Sigmoid colon (tissue), 4 donors: ENCODE results near the gene PIK3CD.

Experiments
- EP300 ChIP-seq, 4 donors: sonication (generic); formaldehyde crosslinking; IDR thresholded peaks; one replicate each; pipeline ENCODE4 v1.6.1; 2017; ENCODE audit warnings: antibody characterized with exemption in 4 of 4
- POLR2A ChIP-seq, 2 donors: fragments of 450-650 bp; IDR thresholded peaks; one replicate each; pipeline ENCODE4 v1.6.1; 2016; ENCODE audit warnings: antibody characterized with exemption in 2 of 2, mild to moderate bottlenecking in 2 of 2, moderate library complexity in 2 of 2
- TF ChIP-seq, protein P1 (sequence below), 4 experiments: fragments of 450-650 bp in 3 of 4; fragments of 200-600 bp in 1 of 4; IDR thresholded peaks; one replicate each; pipeline ENCODE4 v1.5.1; 2016 to 2019; ENCODE audit warnings: antibody characterized with exemption in 4 of 4, mild to moderate bottlenecking in 3 of 4, moderate library complexity in 2 of 4

DNA sequence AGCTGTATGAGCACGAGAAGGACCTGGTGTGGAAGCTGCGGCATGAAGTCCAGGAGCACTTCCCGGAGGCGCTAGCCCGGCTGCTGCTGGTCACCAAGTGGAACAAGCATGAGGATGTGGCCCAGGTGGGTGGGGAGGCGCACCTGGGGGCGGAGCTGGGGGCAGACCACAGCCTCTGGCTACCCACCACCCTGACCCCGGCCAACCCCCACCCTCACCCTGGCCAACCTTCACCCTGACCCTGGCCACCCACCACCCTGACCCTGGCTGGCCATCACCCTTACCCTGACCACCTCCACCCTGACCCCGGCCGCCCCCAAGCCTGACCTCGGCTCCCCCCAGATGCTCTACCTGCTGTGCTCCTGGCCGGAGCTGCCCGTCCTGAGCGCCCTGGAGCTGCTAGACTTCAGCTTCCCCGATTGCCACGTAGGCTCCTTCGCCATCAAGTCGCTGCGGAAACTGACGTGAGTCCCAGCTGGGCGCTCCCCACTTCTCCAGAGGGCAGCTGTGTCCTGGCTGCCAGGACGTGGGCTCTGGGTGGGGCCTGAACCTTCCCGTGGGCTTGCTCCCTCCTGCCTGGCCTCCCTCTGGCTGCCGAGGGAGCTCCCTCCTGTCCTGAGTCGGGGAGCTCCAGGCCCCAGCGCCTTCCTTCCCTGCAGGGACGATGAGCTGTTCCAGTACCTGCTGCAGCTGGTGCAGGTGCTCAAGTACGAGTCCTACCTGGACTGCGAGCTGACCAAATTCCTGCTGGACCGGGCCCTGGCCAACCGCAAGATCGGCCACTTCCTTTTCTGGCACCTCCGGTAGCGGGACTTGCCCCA is 69.5 kb downstream of the PIK3CD start:
- TF ChIP-seq, protein P1, sequence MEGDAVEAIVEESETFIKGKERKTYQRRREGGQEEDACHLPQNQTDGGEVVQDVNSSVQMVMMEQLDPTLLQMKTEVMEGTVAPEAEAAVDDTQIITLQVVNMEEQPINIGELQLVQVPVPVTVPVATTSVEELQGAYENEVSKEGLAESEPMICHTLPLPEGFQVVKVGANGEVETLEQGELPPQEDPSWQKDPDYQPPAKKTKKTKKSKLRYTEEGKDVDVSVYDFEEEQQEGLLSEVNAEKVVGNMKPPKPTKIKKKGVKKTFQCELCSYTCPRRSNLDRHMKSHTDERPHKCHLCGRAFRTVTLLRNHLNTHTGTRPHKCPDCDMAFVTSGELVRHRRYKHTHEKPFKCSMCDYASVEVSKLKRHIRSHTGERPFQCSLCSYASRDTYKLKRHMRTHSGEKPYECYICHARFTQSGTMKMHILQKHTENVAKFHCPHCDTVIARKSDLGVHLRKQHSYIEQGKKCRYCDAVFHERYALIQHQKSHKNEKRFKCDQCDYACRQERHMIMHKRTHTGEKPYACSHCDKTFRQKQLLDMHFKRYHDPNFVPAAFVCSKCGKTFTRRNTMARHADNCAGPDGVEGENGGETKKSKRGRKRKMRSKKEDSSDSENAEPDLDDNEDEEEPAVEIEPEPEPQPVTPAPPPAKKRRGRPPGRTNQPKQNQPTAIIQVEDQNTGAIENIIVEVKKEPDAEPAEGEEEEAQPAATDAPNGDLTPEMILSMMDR (IDR thresholded peaks at IDR 0.05), result no peak
- no peak for TF ChIP-seq POLR2A (IDR thresholded peaks at IDR 0.05)
- no peak for TF ChIP-seq EP300 (IDR thresholded peaks at IDR 0.05)
